HG02884 (cell line): ENCODE data around the gene PPP6R1.

Experiments
- ATAC-seq: cut with Tn5 transposase; IDR thresholded peaks from one replicate; pipeline ENCODE4 v1.9.1; 2021; ENCODE audit warnings: mild to moderate bottlenecking, moderate library complexity; ENCODE audit not compliant: unreplicated experiment

Gene PPP6R1

GRCh38 chr19:55186080-55186479, 72.7 kb downstream of the PPP6R1 start:
- ATAC-seq = no peak

DNA sequence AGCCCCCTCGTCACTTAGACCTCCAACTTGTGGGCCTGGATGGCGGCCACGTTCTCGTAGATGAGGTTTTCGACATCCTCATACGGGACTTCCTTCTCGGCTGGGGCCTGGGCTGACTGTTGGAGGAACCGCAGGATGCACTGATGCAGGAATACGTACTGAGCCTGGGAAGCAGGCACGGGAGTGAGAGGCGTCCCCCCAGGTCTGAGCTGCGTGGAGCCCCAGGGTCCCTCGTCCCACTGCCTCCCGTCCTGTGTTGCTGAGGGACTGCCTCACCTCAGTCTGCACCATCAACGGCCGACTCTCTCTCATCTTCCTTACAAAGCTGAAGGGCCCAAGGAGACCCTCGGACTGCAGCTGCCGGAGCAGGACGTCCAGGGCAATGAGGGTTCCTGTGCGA, 77.1 kb downstream of the PPP6R1 start:
- no peak for ATAC-seq
